CD4-positive, alpha-beta T cell treated with Interleukin-12 subunit alpha and Interleukin-12 subunit beta, for 1 hour (primary cell): Measurements from ENCODE around the gene SYNE2.
"Not testable (repeated sequence)": the region's sequence is repeated elsewhere in the genome, so short reads cannot be mapped to it uniquely, and the experiment has no call there.

Source experiments
- DNase-seq: peaks from one replicate; pipeline ENCODE4 v3.0.0-alpha.2; 2020

The SYNE2 gene

DNA sequence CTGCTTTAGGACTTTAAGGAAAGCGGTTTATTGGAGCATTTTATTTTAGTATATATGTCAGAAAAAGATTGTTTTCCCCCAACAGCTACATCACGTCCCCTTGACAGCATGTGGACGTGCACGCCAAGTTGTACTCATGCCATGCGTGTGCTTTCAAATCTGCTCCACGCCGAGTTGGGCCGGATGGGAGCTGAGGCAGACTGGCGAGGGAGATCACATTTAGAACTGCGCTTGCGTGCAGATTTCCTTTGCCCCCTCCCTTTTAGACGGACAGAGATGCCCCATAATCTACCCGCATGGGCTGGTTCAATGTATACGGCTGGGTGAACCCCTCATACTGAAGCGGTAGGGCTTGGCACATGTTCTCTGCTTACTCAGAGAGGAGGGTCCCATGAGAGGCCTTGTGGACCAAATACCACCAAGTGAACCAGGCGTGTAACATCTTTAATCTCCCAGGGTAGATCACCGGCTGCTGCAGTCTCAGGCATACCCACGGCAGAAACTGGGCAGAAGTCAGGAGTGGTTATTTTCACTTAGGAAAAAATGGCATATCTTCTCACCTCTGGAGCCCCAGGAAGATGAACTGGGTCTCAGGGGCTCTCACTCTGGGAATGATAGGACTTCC is 349.2 kb downstream of the SYNE2 start:
- DNase-seq: no peak

DNA sequence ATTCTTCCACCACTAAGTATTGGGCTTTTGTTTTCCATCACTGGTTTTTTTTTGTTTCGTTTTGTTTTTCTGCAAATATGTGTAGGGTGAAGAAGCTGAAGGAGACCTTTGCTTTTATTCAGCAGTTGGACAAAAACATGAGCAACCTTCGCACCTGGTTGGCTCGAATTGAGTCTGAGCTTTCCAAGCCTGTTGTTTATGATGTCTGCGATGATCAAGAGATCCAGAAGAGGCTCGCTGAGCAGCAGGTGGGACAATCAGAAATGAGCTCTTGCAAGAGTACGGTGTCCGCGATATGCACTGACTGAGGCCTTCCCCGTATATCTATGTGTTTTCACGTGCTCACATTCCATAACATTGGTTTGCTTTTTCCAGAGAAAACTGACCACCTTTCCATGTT is 349.9 kb downstream of the SYNE2 start:
- no peak for DNase-seq

DNA sequence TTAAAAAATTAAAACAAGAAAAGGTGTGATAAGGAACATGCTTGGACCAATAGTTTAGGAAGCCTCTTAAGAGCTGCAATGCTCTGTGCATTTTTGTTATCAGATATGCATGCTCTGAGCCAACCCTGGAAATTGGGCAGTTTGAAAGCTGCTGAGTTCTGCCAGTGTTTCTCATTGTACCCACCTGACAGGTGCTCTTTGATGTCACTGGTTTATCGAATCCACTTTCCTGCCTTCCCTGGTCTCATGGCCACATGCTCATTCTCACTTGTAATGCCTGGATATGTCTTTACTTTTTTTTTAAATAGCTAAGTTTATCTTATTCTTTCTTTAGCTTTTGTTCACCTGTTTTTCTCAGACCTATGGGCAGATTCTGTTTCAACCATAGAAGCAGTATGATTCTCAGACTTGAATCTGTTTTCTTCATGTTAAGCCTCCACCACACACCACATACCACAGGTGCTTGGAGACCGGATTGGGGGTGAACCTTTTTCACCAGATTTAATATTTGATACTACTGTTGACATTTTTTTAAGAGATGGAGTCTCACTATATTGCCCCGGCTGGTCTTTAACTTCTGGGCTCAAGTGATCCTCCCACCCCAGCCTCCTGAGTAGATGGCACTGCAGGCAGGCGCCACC is 350.7 kb downstream of the SYNE2 start:
- DNase-seq: no peak

DNA sequence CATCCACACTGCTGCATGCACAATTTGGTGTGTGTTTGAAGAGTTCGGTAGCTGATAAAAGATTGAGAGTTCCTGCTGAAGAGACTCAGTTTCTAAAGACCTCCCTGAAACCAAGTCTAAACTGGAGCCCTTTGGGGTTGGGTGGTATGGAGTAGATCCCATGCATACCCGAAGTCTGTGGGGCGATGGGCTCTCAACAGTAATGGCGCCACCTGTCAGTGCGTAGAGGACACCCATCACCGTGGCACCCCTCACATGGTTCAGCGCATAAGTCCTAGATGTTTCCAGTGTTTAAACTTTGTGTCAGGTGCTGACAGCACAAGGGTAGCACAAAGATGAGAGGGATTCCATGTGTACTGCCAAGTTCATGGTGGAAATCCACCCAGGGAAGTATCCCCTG is 355.5 kb downstream of the SYNE2 start:
- no peak for DNase-seq

DNA sequence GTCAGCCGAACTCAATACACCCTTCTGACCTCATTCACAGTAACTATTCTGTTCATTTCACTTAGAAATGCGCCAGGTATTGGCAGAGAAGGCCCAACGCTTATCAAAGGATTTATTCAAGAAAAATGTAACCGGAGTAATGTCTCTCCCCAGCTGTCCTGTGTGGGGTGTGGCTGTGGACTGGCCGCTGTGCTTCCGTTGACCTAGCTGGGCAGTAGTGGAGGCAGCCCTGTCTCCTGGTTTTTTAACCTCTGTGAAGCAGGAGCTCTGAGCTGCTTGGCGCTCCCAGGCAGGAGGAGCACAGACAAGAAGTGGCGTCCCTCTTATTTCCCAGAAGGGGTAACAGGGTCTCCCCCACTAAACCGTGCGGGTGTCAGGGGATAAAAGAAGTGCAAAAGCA is 356.2 kb downstream of the SYNE2 start:
- no peak for DNase-seq

DNA sequence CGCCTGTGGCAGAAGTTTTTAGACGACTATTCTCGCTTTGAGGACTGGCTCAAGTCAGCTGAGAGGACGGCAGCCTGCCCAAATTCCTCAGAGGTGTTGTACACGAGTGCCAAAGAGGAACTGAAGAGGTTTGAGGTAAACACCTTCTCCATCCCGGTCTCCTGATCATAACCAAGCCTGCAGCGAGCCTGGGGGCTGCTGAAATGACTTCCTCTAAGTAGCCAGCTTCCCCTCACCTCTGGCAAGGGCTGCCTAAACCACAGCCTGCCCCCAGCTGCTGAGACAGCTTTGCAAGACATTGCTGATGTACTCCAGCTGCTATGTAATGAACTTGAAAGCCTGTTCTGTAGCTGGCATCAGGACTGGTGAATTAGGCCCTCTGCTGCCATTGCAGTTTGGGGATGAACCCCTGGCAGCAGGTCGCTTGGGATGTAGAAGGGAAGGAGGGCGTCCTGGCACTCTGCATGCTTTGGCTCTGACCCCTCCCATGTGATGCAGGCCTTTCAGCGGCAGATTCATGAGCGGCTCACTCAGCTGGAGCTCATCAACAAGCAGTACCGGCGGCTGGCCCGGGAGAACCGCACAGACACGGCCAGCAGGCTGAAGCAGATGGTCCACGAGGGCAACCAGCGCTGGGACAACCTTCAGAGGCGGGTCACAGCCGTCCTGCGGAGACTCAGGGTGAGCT is 356.8 kb downstream of the SYNE2 start:
- DNase-seq: no peak

DNA sequence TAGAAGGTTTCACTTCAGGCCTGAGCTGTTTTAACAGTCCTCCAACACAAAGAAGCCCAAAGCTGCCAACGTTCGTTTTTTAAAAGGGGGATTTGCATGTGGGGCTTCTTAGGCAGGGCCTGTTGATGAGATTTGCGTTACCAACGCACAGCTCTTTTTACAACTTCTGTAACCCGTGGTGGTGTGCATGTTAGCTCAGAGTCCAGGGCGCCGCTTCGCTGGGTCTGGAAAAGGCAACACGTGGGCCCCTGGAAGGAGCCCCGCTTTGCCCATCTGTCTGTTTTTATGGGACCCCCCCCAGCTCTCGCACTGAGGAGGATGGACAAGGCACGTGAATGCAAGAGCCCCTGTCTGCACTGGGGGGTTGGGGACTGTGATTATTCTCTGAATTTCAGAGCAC is 357.4 kb downstream of the SYNE2 start:
- DNase-seq: no peak

DNA sequence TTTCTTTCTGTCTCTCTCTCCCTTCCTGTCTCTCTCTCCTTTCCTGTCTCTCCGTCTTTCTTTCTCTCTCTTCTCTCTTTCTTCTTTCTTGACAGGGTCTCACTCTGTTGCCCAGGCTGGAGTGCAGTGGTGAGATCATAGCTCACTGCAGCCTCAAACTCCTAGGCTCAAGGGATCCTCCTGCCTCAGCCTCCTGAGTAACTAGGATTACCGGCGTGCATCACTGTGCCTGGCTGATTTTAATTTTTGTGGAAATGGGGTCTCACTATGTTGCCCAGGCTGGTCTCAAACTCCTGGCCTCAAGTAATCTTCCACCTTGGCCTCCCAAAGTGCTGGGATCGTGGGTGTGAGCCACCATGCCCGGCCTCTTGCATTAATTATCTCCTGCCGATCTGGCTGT is 358.1 kb downstream of the SYNE2 start:
- DNase-seq: not testable (repeated sequence)

DNA sequence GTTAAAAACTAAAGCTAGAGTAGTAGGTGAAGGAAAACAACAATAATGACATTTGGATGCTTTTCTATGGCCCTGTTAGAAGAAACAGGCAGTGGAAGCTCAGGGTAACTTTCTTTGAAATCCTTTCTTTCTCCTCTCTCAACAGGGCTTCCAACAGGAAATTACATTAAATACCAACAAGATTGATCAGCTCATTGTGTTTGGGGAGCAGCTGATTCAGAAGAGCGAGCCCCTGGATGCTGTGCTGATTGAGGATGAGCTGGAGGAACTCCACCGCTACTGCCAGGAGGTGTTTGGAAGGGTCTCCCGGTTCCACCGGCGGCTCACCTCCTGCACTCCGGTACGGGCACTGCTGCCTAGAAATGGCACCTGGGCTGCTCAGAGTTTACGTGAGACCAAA is 359.9 kb downstream of the SYNE2 start:
- DNase-seq: no peak

DNA sequence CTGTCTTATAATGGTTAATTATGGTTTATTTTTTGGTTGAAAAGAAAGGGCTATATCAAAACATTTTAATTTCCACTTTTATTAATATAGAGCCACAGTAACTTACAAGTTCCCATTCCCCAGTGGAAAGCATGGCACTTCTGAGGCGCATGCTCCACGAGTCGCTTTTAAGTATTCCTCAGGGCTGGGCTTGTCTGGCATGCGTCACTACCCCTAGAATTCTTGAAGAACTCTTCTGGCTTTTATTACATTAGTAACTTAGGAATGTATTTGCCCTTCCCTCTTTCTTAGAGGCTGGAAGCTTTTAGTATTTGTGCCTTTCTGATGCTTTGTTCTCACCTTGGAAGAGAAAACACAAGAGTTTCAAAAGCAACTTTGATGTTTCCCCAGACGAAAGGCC is 360.3 kb downstream of the SYNE2 start:
- no peak for DNase-seq

DNA sequence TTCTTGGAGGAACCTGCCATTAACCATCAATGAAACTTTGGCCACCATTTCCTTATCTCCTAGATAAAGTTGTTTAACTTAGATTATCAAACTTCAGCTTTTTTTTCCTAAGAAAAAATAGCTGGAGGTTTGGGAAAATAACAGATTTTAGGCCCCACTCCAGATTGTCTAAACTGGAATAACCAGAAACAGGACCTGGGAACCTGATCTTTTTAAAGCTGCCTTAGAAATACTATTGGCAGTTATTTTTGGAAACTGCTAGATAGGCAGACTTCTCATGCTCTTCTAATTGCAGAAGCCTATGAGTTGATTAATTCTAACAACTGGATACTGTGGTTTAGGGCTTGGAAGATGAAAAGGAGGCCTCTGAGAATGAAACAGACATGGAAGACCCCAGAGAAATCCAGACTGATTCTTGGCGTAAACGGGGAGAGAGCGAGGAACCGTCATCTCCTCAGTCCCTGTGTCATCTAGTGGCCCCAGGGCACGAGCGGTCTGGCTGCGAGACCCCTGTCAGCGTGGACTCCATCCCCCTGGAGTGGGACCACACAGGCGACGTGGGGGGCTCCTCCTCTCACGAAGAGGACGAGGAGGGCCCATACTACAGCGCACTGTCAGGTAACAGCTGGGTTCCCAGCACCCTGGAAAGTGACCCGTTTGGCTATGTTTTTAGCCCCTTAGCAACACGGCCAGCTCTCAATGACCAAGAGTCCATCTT is 361.2 kb downstream of the SYNE2 start:
- DNase-seq: no peak

DNA sequence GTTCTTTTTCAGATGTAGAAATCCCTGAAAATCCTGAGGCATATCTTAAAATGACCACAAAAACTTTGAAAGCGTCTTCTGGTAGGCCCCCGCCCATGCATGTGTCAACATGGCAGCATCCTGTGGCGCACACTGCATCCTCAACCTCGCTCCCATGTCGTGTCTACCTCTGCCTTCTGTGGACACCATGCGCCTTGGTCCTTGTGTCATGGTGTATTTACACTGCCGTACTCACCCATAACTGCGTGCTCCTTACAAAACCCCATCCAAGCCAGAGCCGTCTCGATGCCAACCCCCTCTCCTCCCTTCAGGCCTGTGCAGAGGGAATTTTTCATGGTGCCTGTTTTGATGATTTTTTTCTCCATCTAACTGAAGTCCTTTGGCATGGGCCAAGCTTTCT is 362.5 kb downstream of the SYNE2 start:
- no peak for DNase-seq

DNA sequence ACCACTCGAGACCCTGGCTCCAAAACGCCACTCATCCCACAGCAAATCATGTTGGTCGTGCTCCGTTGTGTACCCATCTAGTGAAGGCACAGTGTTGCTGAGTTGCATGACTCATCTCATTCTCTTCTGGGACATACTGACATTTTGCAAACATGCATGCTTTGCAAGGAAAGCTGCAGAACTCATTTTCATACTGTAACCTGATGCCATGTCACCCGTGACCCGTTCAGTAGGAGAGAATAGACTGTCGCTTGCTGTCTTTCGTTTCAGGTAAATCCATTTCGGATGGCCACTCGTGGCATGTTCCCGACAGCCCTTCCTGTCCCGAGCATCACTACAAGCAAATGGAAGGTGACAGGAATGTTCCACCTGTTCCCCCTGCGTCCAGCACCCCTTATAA is 363.2 kb downstream of the SYNE2 start:
- no peak for DNase-seq

DNA sequence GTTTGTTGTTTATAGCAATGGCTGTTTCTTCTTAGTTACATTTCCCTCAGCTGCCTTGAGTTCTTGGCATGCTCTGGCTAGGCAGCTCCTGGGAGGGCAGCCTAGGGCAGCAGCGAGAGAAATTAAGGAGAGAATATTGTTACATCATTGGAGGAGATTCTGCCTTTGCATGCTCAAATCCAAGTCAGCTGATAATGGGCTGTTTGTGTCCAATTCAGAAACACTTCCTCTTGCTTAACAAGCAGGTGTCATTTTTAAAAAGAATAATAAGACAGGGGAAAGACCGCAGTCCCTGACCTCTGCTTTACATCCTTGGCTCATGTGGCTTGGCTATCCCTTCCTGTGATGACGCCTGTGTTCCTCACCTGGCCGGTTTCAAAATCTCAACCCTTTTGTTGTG is 364.5 kb downstream of the SYNE2 start:
- DNase-seq: no peak

DNA sequence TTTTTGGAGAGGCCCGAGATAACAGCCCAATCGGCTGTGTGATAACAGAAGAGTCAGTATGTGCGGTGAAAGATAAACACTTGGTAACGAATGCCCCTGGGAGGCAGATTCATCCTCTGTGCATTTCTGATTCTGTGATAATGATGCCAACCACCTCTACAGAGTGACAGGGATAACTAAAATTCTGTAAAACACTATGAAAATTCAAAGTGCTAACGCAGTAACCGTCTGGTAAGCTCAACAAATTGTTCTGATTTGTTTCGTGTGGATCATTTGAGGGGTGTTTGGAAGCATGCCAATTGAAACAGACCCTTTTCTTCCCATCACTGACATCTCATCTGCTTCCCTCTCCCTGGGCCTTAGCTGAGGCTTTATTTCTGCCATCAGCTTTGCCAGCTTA is 365.0 kb downstream of the SYNE2 start:
- DNase-seq: no peak

DNA sequence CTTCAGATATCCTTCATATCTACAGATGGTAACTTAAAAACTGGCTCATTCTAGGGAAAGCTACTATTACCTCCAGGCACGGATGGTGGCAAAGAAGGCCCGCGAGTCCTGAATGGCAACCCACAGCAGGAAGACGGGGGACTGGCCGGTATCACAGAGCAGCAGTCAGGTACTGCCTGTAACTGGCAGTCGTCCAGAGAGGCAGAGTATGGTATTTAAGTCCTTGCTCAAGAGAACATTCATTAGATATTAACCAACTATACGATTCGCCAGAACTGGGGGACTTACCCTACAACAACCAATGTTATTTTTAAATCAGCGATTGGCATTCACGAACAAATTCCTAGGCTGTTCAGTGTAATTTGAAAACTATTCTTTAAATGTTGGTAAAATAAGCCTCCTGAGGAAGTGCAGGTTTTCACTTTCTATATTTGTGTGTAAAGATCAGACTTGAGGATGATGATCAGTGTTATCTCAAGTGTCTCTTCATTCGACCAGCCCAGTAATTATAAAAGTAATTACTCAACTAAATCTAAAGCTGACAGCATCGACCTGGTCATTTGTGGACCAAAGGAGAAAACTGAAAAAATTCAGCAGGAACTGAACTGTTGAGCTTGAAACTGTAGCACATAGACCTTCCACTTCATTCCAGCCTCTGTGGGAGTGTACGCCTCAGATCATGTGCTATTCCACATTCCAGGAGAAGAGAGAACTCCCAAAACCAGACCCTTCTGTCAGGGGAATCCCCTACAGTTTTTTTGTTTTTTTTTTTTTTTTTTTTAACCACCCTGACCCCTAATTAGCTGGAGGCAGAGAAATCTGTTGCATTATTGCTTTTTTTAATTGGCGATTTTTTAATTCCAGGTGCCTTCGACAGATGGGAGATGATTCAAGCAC is 365.8 kb downstream of the SYNE2 start:
- DNase-seq: no peak

DNA sequence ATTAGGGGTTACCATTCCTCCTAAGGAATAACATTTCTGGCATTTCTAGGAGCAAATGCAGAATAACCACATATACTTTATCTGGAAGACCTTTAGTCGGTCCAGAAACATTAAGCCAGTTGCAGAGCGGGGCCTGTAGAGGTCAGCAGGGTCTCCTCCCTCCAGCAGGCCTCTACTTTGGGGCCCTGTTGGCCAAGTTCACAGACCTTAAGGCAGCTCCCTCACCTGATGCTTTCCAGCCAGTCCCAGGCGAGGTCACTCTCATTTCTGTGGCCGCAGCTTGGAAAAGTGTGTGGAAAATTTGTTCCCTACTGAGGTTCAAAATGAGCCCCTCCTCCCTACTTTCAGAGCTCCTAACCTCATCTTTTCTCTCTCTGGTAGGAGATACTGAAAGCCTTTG is 367.3 kb downstream of the SYNE2 start:
- no peak for DNase-seq

DNA sequence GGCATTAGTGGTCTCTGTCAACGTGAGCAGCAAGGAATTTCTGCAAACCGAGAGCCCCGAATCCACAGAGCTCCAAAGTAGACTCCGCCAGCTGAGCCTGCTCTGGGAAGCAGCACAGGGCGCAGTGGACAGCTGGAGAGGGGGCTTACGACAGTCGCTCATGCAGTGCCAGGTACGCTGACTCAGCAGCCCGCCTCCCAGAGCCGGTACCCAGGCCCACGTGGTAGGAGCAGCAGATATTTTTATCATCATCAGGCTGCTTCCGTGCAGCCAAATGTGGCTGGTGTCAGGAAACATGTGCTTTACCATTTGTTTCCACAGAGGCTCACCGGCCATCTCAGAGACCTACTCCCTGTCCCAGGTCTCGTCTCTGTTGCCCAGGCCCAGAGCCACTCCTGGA is 367.7 kb downstream of the SYNE2 start:
- no peak for DNase-seq

DNA sequence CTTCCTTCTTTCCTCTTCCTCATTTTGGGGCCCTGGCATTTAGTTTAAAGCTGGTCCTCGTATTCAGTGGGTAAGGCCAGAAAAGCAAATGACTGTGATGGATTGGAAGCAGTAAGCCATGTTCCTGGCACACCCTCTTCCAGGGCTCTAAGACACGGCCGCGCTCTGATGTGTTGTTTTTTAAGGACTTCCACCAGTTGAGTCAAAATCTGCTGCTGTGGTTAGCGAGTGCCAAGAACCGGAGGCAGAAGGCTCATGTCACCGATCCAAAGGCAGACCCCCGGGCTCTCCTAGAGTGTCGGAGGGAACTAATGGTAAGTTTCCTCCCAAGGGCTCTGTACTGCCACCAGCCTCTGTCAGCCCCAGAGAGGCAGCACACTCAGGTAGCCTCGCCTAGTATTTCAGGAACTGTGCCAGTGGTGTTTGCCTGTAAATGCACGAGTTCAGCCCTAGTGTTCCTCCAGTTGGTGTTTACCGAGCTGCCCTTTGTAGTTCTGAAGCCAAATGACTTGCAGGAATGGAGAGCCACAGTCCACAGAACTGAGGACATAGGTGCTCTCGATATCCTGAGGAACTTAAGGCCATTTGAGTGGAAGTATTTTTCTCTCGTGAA is 368.7 kb downstream of the SYNE2 start:
- DNase-seq: no peak

DNA sequence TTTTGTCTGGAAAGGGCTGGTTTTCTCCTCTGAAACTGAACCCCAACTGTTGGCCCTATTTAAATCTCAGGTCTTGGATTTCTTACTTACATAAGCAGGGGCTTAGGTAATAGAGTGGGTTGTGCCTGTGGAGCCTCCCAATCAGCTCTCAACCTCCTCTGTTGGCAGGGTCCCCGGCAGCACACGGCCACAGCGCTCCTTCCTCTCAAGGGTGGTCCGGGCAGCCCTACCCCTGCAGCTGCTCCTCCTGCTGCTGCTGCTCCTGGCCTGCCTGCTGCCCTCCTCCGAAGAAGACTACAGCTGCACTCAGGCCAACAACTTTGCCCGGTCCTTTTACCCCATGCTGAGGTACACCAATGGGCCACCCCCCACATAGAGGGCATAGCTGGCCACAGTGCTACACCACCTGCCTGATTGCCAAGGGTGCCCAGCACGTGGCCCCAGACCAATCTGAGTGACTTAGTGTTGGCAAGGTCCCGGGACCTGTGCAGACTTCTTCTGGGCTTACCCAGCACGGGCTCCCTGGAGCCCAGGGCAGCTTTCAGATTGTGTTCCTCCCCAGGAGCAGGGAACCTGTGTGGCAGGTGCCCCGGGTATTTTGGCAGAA is 372.4 kb downstream of the SYNE2 start:
- DNase-seq: no peak

DNA sequence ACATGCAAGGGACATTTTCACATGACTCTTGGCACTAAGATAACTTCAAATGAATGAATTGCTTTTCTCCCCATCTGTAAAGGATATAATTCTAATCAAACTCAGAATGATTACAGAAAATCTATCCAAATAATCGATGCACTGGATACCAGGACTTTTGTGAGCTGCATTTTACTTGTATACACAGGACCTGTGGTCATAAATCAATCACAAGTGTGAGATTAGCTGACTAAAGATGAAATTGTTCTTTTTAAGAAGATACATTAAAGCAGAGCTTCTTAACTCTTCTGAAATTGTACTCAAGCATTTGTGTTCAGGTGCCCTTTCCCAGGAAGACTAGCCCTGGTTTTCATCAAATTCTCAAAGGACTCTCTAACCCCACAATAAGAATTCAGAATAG is 375.1 kb downstream of the SYNE2 start:
- no peak for DNase-seq

DNA sequence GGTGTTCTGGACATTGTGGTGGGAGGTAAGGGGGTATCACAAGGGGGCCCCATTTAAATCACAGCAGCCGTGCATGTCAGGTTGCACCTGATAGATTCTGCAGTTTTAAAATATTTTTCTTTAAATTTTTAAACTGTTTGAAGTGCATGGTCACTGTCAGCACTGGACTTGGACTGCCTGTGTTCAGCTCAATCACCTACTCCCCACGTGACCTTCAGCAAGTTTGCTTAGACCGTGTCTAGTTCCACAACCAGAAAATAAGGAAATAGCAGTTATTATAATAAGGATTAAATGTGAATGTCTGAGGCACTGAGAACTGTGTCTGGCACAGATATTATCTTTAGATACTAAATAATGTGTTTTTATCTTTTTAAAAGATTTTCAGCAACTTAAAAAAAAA is 376.7 kb downstream of the SYNE2 start:
- DNase-seq: no peak
